Stimulated activated CD8-positive, alpha-beta memory T cell treated with anti-CD3 and anti-CD28 coated beads, Interleukin-15, amount 100 ng/mL, for 1 hour (primary cell): Measurements from ENCODE around the gene ANXA6.
"Not testable (repeated sequence)": the region's sequence is repeated elsewhere in the genome, so short reads cannot be mapped to it uniquely, and the experiment has no call there.

Source experiments
- DNase-seq: peaks from one replicate; pipeline ENCODE4 v3.0.0-alpha.2; 2020; ENCODE audit warnings: low read depth

The ANXA6 gene

DNA sequence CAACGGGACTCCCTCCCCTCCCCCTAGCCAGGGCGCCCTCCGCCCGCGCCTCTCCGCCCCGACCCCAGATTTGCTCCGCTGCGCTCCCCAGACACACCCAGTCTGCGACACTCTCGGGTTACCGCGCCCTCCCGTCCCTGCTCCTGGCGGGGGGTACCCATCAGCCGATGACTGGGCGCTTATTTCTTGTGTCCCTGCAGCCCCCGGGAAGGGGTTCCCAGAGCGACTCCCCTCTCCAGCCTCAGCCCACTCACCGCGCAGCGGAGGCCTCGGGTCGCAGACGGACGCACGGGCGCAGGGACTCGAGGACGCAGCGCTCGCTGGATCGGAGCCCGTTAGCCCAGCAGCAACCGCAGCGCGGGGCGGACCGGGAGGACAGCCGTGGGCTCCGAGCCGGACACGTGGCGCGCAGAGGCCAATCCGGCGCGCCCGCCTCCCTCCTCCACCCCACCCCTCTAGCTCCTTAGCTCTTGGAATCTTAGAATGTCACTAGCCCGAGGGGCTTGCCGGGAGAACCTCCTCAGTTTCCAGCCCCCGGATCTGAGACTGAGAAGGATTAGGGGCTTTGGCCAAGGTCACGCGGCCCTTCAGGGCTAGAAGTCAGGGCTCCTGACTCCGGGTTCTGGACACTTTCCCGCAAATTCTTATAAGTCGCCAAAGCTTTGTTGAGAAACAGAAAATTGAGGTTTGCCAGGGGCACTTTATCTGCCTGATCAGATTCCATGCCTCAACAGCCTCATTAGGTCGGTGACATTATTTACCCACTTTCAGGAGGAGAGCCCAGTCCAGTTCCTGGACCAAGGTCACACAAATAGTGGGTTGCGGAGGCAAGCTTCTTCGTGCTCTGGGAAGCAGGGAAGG, at the start of gene ANXA6:
ANXA6 (minus strand) TSS at position 354 of the 861 bp plus-strand sequence. CDS start 9,878 bp downstream, outside the sequence.
- DNase-seq: peak; percentile 38

- no peak for DNase-seq
Observed at GRCh38 chr5:151205411-151205810, 47.8 kb upstream of the ANXA6 start.

- no peak for DNase-seq
Observed at GRCh38 chr5:151204051-151204450, 46.5 kb upstream of the ANXA6 start.

DNA sequence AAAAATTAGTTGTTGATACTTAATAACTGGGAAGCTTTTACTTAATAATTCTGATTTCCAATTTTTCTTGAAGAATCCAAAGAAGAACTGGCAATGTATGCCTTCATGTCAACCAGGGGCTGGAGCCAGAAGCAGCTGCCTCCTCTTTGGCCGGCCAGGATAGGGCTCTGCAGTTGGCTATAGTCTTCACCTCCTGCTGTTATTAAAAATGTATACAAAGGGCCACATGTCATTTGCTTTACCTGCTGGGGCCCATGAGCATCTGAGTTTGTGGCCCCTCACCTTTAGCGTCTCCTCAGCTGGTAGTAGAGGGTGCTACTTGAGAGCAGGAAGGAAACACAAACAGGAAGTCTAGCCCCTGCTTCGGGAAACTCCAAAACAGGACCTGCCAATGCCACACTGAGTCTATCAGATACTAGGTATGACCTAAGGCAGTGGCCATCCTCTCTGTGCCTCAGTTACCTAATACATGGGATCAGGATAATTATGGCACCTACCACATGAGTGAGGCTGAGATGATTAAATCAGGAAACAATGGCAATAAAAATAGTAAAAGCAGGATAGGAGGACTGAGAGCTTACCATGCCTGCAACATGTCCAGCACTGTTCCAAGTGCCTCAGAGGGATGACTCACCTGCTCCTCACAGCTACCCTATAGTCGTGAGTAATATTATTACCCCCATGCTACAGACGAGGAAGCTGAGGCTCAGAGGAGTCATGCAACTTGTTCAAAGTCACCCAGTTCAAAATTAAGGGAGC, 45.0 kb upstream of the ANXA6 start:
- DNase-seq: no peak

DNA sequence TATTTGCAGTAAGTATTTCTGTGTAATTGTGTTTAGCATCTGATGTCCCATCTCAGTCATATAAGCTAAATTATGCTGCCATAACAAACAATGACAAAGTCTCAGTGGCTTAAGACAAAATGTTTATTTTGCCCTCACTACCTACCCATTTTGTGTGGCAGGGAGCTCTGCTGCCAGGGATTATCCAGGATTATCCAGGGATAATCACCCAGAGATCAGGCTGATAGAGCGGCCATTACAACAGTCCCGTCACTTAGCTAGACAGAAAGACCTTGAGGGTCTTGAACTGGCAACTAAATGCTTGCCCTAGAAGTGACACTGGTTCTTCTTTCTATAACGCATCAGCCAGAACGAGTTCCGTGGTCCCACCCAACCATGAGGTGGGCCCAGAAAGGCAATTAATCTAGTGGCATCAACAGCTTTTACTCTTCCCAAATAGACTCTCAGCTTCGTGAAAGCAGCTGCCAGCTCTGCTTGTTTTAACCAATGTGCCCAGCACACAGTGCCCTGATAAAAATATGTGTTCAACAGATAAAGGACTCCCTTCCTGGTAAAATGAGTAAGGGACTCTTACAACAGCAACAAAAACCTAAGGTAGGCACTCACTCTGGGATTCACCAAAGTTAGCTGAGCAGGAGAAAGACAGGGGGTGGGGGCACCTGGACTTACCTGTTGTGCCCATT, 43.5 kb upstream of the ANXA6 start:
- no peak for DNase-seq

GRCh38 chr5:151199581-151200185, 42.1 kb upstream of the ANXA6 start:
- DNase-seq: no peak

GRCh38 chr5:151198861-151199260, 41.3 kb upstream of the ANXA6 start:
- DNase-seq: no peak

DNA sequence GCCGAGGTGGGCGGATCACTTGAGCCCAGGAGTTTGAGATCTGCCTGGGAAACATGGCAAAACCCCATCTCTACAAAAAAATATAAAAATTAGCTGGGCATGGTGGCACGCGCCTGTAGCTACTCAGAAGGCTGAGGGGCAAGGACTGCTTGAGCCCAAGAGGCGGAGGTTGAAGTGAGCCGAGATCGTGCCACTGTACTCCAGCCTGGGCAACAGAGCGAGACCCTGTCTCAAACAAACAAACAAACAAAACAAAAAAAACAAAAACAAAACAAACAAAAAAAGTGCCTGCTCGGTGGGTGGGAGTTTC, 39.7 kb upstream of the ANXA6 start:
- not testable (repeated sequence) for DNase-seq

- DNase-seq: no peak
Observed at GRCh38 chr5:151196556-151197290, 39.1 kb upstream of the ANXA6 start.

GRCh38 chr5:151195622-151196021, 38.0 kb upstream of the ANXA6 start:
- no peak for DNase-seq

GRCh38 chr5:151192626-151193025, 35.0 kb upstream of the ANXA6 start:
- no peak for DNase-seq

- DNase-seq: no peak
Observed at GRCh38 chr5:151191661-151192060, 34.1 kb upstream of the ANXA6 start.

DNA sequence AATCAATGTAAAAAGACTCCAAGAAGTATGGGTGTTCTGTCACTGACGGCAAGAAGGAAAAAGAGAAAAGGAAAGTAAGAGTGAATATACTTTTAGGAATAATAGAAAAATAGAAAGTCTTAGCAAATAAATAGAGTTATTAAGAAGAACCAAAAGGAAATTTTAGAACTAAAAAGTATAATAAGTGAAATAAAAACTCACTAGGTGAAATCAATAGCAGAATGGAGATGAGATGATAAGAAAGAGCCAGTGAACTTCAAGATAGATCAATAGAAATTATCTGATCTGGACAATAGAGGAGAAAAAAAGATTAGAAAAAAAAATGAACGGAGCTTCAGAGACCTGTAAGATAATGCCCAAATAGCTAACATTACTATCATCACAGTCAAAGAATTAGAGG, 31.6 kb upstream of the ANXA6 start:
- no peak for DNase-seq

DNA sequence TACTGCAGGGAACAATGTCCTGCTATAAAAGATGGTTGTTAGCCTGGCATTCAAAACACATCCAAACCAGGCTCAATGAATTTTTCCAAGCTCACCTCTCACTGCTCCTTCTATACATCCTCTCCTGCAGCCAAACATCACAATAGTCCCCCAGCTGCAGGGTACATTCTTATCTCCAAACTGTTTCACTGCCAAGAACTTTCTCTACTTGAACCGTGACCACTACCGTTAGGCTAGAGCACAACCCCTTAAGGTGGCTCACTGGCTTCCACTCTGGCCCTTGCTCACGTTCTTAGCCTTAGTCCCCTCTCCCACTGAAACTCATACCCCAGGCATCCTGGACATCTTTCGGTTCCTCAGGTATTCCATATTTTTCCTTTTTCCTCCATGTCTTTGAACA, 29.0 kb upstream of the ANXA6 start:
- no peak for DNase-seq

- no peak for DNase-seq
Observed at GRCh38 chr5:151186052-151186451, 28.5 kb upstream of the ANXA6 start.

GRCh38 chr5:151184316-151185042, 26.9 kb upstream of the ANXA6 start:
- DNase-seq: no peak

GRCh38 chr5:151183456-151184245, 26.1 kb upstream of the ANXA6 start:
- no peak for DNase-seq

DNA sequence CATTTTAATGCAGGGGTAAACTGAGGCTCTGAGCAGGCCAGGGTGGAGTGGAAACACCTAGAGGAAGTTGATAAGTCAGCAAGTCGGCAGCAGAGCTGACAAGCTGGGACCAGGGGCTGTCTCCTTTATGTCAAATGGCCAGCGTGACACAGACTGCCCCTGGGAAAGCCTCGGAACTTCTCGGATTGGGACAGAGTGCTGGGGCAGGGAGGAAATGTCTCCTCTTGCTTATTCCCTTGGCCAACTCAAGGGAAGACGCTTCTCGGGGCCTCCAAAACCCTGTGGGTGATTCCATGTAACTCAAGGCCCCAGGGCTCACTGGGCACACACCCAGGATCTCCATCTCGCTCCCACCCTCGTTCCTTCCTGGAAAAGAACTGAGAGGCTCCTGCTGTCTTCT, 25.4 kb upstream of the ANXA6 start:
- no peak for DNase-seq

DNA sequence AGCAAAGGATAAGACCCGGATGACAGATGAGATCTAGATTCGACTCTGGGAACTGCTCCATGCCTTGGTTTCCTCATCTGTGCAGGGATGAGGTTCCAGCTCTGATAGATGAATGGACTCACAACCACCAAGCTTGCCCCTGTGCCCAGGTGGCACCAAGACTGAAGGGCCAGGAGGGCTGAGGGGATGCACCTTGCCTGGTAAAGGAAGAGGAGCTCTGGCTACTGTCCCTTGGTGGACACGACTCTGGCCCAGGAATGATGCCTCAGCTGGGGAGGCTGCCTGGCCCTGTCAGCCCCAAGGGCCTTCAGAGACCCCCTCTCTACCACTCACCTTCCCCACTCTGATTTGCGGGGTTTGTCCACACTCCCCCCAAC, 24.9 kb upstream of the ANXA6 start:
- DNase-seq: no peak

DNA sequence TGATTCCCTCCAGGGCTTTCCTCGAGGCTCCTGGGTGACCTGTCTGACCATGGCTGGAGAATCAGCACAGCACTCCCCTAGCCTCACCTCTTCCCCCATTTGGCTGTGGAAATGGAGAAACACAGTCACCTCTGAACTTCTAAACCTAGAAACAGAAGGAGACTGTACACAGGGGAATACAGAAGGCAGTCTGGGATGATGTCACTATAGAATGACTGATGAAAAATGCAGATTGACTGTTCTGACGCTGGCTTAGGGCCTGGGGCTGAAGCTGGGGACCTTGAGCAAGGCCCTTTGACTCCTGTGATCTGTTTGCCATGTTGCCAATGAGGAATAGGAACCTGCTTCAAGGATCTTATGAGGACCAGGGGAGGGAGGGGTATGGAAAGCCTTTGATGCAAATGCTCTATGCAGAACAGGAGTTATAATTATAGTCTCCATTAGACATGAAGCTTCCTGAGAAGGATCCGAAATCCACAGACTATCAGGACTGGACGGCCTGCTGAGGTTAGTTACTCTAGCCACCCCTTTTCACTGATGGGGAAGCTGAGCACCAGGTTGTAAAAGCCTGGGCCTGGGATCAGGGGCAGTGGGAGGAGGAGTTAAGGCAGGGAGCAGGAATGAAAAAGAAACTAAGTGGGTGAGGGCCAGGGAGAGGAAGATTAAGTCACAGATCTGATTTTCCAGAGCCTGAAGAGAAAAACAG, 24.4 kb upstream of the ANXA6 start:
- DNase-seq: no peak
